GM12878 (cell line): ENCODE measurements around the gene MNT. TPM values are rescaled to one million over a fixed set of nuclear protein-coding genes. Genes with fewer than 3 reads are reported as not detected.

Source experiments
- ATAC-seq: fragments of 200-7000 bp; cut with Tn5 transposase; 3 replicates; pipeline ENCODE4 v1.9.1; 2020; ENCODE audit warnings: mild to moderate bottlenecking, moderate library complexity
- BruUV-seq: library from RNA; stranded (reverse); fragments of 400-500 nt; replicated peaks from 2 replicates; lab custom pipeline; 2021; lab: Mats Ljungman, UMichigan
- CTCF ChIA-PET: fragments of 300-600 bp; sonication (Branson Sonifier 250); formaldehyde crosslinking; extraction: SDS; loops from one replicate; lab custom pipeline; 2021; ENCODE audit warnings: inconsistent platforms; lab: Yijun Ruan, JAX
- POLR2A ChIA-PET: fragments of 350-600 bp; formaldehyde crosslinking; extraction: SDS; loops from one replicate; lab custom pipeline; 2021; ENCODE audit warnings: inconsistent platforms; lab: Charles Lee
- RAD21 ChIA-PET: fragments of 300-600 bp; sonication (Branson Sonifier 250); formaldehyde crosslinking; loops from one replicate; lab custom pipeline; 2023; ENCODE audit warnings: antibody characterized with exemption; ENCODE audit not compliant: unreplicated experiment; lab: Charles Lee
- SMC1A ChIA-PET: fragments of 300-600 bp; sonication (Branson Sonifier 250); formaldehyde crosslinking; loops from one replicate; lab custom pipeline; 2023; ENCODE audit not compliant: unreplicated experiment, uncharacterized antibody; lab: Charles Lee
- DNase-seq: peaks from one replicate; pipeline ENCODE4 v3.0.0-alpha.2; 2011; ENCODE audit warnings: low read depth, low spot score
- FAIRE-seq: peaks from 3 replicates; lab custom pipeline; 2011; peaks lifted over from hg19 to GRCh38; lab: Jason Lieb, UNC
- H2AFZ ChIP-seq: 2 replicates; pipeline ENCODE4 v1.6.0; 2011; ENCODE audit warnings: low read depth, low read length, control low read depth; ENCODE audit not compliant: control insufficient read depth
- H3K27ac ChIP-seq: 2 replicates; pipeline ENCODE4 v1.5.1; 2011; ENCODE audit warnings: control low read depth; ENCODE audit not compliant: control insufficient read depth, insufficient read depth
- H3K27me3 ChIP-seq, 2 experiments: replicated peaks in 1 of 2; 2 replicates each; pipeline versions ENCODE4 v1.6.0 to v1.6.1; 2011; ENCODE audit warnings: low read length in 1 of 2; ENCODE audit not compliant: control insufficient read depth in 2 of 2, insufficient read depth in 2 of 2
- H3K36me3 ChIP-seq, 2 experiments: 2 replicates each; pipeline ENCODE4 v1.5.1; 2011; ENCODE audit warnings: low read length in 1 of 2; ENCODE audit not compliant: control insufficient read depth in 2 of 2, insufficient read depth in 2 of 2
- H3K4me1 ChIP-seq: 2 replicates; pipeline ENCODE4 v1.6.1; 2011; ENCODE audit warnings: mild to moderate bottlenecking, low read length, moderate library complexity, mixed read lengths; ENCODE audit not compliant: control insufficient read depth, insufficient read depth
- H3K4me2 ChIP-seq: 2 replicates; pipeline ENCODE4 v1.6.0; 2011; ENCODE audit warnings: control low read depth; ENCODE audit not compliant: control insufficient read depth, insufficient read depth
- H3K4me3 ChIP-seq: fragments of 200-600 bp; sonication (generic); 2 replicates; pipeline ENCODE4 v1.5.1; 2016
- H3K79me2 ChIP-seq: 2 replicates; pipeline ENCODE4 v1.6.0; 2011; ENCODE audit warnings: low read length; ENCODE audit not compliant: control insufficient read depth, insufficient read depth
- H3K9ac ChIP-seq: 2 replicates; pipeline ENCODE4 v1.8.0; 2011; ENCODE audit warnings: low read length, control low read depth, mixed read lengths; ENCODE audit not compliant: control insufficient read depth, insufficient read depth
- H3K9me3 ChIP-seq: replicated peaks from 3 replicates; pipeline ENCODE4 v1.5.1; 2011; ENCODE audit warnings: mild to moderate bottlenecking, low read length; ENCODE audit not compliant: control insufficient read depth, insufficient read depth
- H4K20me1 ChIP-seq: 2 replicates; pipeline ENCODE4 v1.6.0; 2011; ENCODE audit not compliant: control insufficient read depth, insufficient read depth
- CBX3 ChIP-seq: fragments of 200-600 bp; sonication (generic); IDR thresholded peaks from 2 replicates; pipeline ENCODE4 v1.6.1; 2016; ENCODE audit warnings: low read depth, borderline replicate concordance
- HSF1 ChIP-seq: fragments of 150-350 bp; IDR thresholded peaks from 2 replicates; pipeline ENCODE4 v1.6.1; 2014; ENCODE audit warnings: mild to moderate bottlenecking, low read depth, low read length
- PAX5 ChIP-seq: IDR thresholded peaks from 2 replicates; pipeline ENCODE4 v1.6.1; 2011; ENCODE audit warnings: low read depth, low read length, borderline replicate concordance
- PAX8 ChIP-seq: fragments of 450-650 bp; IDR thresholded peaks from 2 replicates; pipeline ENCODE4 v1.6.1; 2017; ENCODE audit warnings: mild to moderate bottlenecking, moderate library complexity
- POLR2A ChIP-seq: IDR thresholded peaks from 2 replicates; pipeline ENCODE4 v1.6.1; 2011; ENCODE audit warnings: low read depth, mild to moderate bottlenecking, low read length
- RAD21 ChIP-seq: IDR thresholded peaks from 2 replicates; pipeline ENCODE4 v1.6.1; 2011; ENCODE audit warnings: mild to moderate bottlenecking, low read depth, low read length, moderate library complexity; ENCODE audit not compliant: insufficient read depth
- SP1 ChIP-seq: IDR thresholded peaks from one replicate; pipeline ENCODE4 v1.6.1; 2011; ENCODE audit warnings: low read depth, low read length
- SUZ12 ChIP-seq: fragments of 200-600 bp; sonication (generic); IDR thresholded peaks from one replicate; pipeline ENCODE4 v1.6.1; 2018; ENCODE audit warnings: antibody characterized with exemption, mild to moderate bottlenecking; ENCODE audit not compliant: unreplicated experiment
- USF2 ChIP-seq: IDR thresholded peaks from 2 replicates; pipeline ENCODE4 v1.6.1; 2011; ENCODE audit warnings: low read depth, low read length, improper control_type of control experiment, borderline replicate concordance
- ZNF622 ChIP-seq: fragments of 450-650 bp; IDR thresholded peaks from 2 replicates; pipeline ENCODE4 v1.6.1; 2017; ENCODE audit warnings: mild to moderate bottlenecking, inconsistent platforms
- WGBS: methylation state at CpG from one replicate; pipeline ENCODE4 v1.1.6; 2016; ENCODE audit warnings: low lambda C conversion rate; ENCODE audit not compliant: insufficient replicate concordance, insufficient coverage; ENCODE audit errors: missing lambda C conversion rate; 5-methylcytosine and 5-hydroxymethylcytosine counted together
- in situ Hi-C: fragments of 300-500 bp; cut with MboI; formaldehyde crosslinking; loops from 9 replicates; pipeline ENCODE4 v1.14.3; 2018; ENCODE audit warnings: mixed read lengths
- intact Hi-C: fragments of 100-400 bp; cut with micrococcal nuclease; formaldehyde crosslinking; loops from one replicate; pipeline ENCODE4 v1.14.2; 2022; ENCODE audit not compliant: unreplicated experiment
- polyA plus RNA-seq, 11 experiments: library from polyadenylated mRNA; depleted of rRNA in 4 of 11; unstranded in 6 of 11; stranded (reverse) in 5 of 11; fragments of >200 nt; fragmentation: Nextera tagmentation in 4 of 11; fragmentation: Illumina TruSeq in 1 of 11; extraction: Ambion mirVana in 4 of 11; extraction: Trizol in 1 of 11; gene quantifications; 1 replicate in 1 of 11; 2 replicates in 10 of 11; pipeline versions ENCODE4 v1.2.1 to v1.2.3, GENCODE V29; 2011 to 2016; ENCODE audit warnings: inconsistent platforms in 2 of 11, missing spikeins in 2 of 11, low read depth in 1 of 11
- total RNA-seq, 4 experiments: library from RNA; depleted of rRNA in 3 of 4; stranded (reverse); fragments of >200 nt in 3 of 4; fragmentation: Illumina TruSeq in 1 of 4; extraction: Trizol in 1 of 4; gene quantifications; 2 replicates each; pipeline versions ENCODE4 v1.2.1 to v1.2.3, GENCODE V29; 2013 to 2021

The MNT gene
- total and polyA plus RNA-seq, 10 of the 15 experiments (the other 5 are each of a cell fraction or from before 2014, with no cell fraction given): 0.31 to 15.9 (median 3.8) TPM

GRCh38 chr17:2388683-2389055, 12.2 kb downstream of the MNT start:
- H3K9me3 ChIP-seq: no peaks in the 10 kb centered on the region
- FAIRE-seq (no peak), ATAC-seq (no peak), DNase-seq (no peak)
- no peaks in the 10 kb centered on the region; the same call in 1 of the 2 replicates for H3K79me2 ChIP-seq
- peaks cover 9% of the 10 kb centered on the region; the same call in 1 of the 2 replicates for H3K4me1 ChIP-seq
- BruUV-seq: no TSS peak
- RAD21 ChIA-PET: no interaction called here
- no peak overlapping the region for H2AFZ ChIP-seq
- SMC1A ChIA-PET: no interaction called here
- CTCF ChIA-PET: interaction anchor here (12.3 kb wide), 1 partner anchor 26 kb away, joined by 597 read pairs; no protein-coding TSS in a partner anchor
- WGBS: 97% methylated on average over 15 of the region's 15 CpGs
- no peak overlapping the region for H3K27ac ChIP-seq
- intact Hi-C loops: no loop called here
- no peaks in the 10 kb centered on the region for H3K27me3 ChIP-seq
- no peaks in the 10 kb centered on the region for H4K20me1 ChIP-seq
- no peak overlapping the region for H3K4me3 ChIP-seq
- no peak overlapping the region for H3K9ac ChIP-seq
- peaks cover 4 to 7% of the 10 kb centered on the region in 2 experiments; a peak in 2 of 4 replicates for H3K36me3 ChIP-seq
- H3K4me2 ChIP-seq: no peak overlapping the region
- no peak for TF ChIP-seq SP1
- no peak for TF ChIP-seq SUZ12
- TF ChIP-seq PAX8: no peak
- TF ChIP-seq ZNF622: no peak
- no peak for TF ChIP-seq POLR2A
- no peak for TF ChIP-seq USF2
- no peak for TF ChIP-seq HSF1
- TF ChIP-seq PAX5: no peak
- no peak for TF ChIP-seq RAD21
- no peak for TF ChIP-seq CBX3
- POLR2A ChIA-PET: no interaction called here
- in situ Hi-C loops: no loop called here
